Endothelial cell of umbilical vein (primary cell): ENCODE data around the gene NAV2.

Experiments used
- EZH2 ChIP-seq: IDR thresholded peaks from 2 replicates; pipeline ENCODE4 v1.6.1; 2012; ENCODE audit warnings: borderline replicate concordance, low read depth, mild to moderate bottlenecking, moderate library complexity, low read length, inconsistent platforms; ENCODE audit not compliant: severe bottlenecking
- FOS ChIP-seq: IDR thresholded peaks from 2 replicates; pipeline ENCODE4 v1.6.1; 2011; ENCODE audit warnings: mild to moderate bottlenecking, low read length, moderate library complexity, borderline replicate concordance; ENCODE audit not compliant: insufficient read depth
- GATA2 ChIP-seq: IDR thresholded peaks from 2 replicates; pipeline ENCODE4 v1.7.0; 2011; ENCODE audit warnings: low read depth, mild to moderate bottlenecking, moderate library complexity, mixed read lengths, low read length; ENCODE audit not compliant: insufficient read length, insufficient read depth
- MYC ChIP-seq: IDR thresholded peaks from one replicate; pipeline ENCODE4 v1.6.1; 2011; ENCODE audit warnings: mild to moderate bottlenecking, low read depth, low read length
- POLR2A ChIP-seq: IDR thresholded peaks from 2 replicates; pipeline ENCODE4 v1.6.1; 2012; ENCODE audit warnings: low read depth, mild to moderate bottlenecking, control low read depth, low read length
- POLR2AphosphoS5 ChIP-seq: IDR thresholded peaks from 2 replicates; pipeline ENCODE4 v1.6.1; 2012; ENCODE audit warnings: low read depth, mild to moderate bottlenecking, control low read depth, low read length, moderate library complexity; ENCODE audit not compliant: insufficient read depth
- TF ChIP-seq, protein P1 (sequence below), 2 donors: IDR thresholded peaks; 1 replicate in 1 of 2; 2 replicates in 1 of 2; pipeline ENCODE4 v1.5.1; 2011; ENCODE audit warnings: low read length in 2 of 2, mild to moderate bottlenecking in 2 of 2, moderate library complexity in 2 of 2, control low read depth in 1 of 2, inconsistent platforms in 1 of 2, low read depth in 1 of 2; ENCODE audit not compliant: insufficient read depth in 1 of 2; ENCODE audit errors: extremely low read depth in 1 of 2
- TF ChIP-seq, protein P2 (sequence below): IDR thresholded peaks from 2 replicates; pipeline ENCODE4 v1.6.1; 2011; ENCODE audit not compliant: insufficient read depth, insufficient read length

DNA sequence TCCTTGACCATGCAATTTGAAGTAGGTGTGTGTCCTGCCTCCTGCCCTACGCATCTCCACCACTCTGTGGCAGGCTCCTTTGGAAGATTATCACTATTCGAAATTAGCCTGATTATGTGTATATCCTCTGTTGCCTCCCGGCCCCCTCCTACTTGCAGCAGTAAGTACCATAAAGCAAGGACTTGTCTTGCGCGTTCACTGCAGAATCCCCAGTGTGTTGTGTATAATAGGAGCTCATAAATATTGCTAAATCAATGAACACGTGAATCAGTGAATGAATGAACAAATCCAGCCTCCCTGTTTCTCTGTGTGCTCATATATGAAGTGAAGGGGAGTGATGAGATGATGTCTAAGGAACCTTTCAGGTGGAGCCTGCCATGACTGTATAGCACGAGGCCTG lies 237.0 kb downstream of the NAV2 start:
- TF ChIP-seq EZH2 (no peak), POLR2AphosphoS5 (no peak), POLR2A (no peak), GATA2 (no peak), FOS (no peak), MYC (no peak)
- TF ChIP-seq, protein P1, sequence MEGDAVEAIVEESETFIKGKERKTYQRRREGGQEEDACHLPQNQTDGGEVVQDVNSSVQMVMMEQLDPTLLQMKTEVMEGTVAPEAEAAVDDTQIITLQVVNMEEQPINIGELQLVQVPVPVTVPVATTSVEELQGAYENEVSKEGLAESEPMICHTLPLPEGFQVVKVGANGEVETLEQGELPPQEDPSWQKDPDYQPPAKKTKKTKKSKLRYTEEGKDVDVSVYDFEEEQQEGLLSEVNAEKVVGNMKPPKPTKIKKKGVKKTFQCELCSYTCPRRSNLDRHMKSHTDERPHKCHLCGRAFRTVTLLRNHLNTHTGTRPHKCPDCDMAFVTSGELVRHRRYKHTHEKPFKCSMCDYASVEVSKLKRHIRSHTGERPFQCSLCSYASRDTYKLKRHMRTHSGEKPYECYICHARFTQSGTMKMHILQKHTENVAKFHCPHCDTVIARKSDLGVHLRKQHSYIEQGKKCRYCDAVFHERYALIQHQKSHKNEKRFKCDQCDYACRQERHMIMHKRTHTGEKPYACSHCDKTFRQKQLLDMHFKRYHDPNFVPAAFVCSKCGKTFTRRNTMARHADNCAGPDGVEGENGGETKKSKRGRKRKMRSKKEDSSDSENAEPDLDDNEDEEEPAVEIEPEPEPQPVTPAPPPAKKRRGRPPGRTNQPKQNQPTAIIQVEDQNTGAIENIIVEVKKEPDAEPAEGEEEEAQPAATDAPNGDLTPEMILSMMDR (IDR thresholded peaks at IDR 0.05; ENCODE audit: extremely low read depth in 1 of 2, insufficient read depth in 1 of 2, low read depth in 1 of 2, low read length in 2 of 2): no peak
- TF ChIP-seq, protein P2, sequence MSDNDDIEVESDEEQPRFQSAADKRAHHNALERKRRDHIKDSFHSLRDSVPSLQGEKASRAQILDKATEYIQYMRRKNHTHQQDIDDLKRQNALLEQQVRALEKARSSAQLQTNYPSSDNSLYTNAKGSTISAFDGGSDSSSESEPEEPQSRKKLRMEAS: no peak
